Activated T-helper 1 cell treated with Interleukin-2 at 50 U/mL for 16 hours (primary cell): Measurements from ENCODE around the gene GATAD2A.
"Not testable (repeated sequence)": the region's sequence is repeated elsewhere in the genome, so short reads cannot be mapped to it uniquely, and the experiment has no call there.

Experiments
- DNase-seq: peaks from one replicate; pipeline ENCODE4 v3.0.0-alpha.2; 2020; ENCODE audit warnings: low read depth

Gene GATAD2A

GRCh38 chr19:19388568-19389555, 16.6 kb upstream of the GATAD2A start:
- DNase-seq = no peak

GRCh38 chr19:19389683-19390082, 15.8 kb upstream of the GATAD2A start:
- not testable (repeated sequence) for DNase-seq

GRCh38 chr19:19394333-19394732, 11.1 kb upstream of the GATAD2A start:
- DNase-seq = not testable (repeated sequence)

GRCh38 chr19:19399733-19400433, 5.6 kb upstream of the GATAD2A start:
- DNase-seq = no peak

GRCh38 chr19:19402656-19403372, 2.7 kb upstream of the GATAD2A start:
- no peak for DNase-seq

- no peak for DNase-seq
Observed at GRCh38 chr19:19403373-19403901, 2.0 kb upstream of the GATAD2A start.

GRCh38 chr19:19405971-19406877, 749 bp downstream of the GATAD2A start:
- DNase-seq = peak; percentile 36

GRCh38 chr19:19406878-19407632, 1.6 kb downstream of the GATAD2A start:
- DNase-seq = no peak

- DNase-seq = no peak
Observed at GRCh38 chr19:19407633-19407930, 2.1 kb downstream of the GATAD2A start.

- DNase-seq = no peak
Observed at GRCh38 chr19:19409205-19409604, 3.7 kb downstream of the GATAD2A start.

- no peak for DNase-seq
Observed at GRCh38 chr19:19409631-19410030, 4.2 kb downstream of the GATAD2A start.

- DNase-seq = no peak
Observed at GRCh38 chr19:19410553-19411550, 5.4 kb downstream of the GATAD2A start.

- no peak for DNase-seq
Observed at GRCh38 chr19:19416280-19416679, 10.8 kb downstream of the GATAD2A start.

GRCh38 chr19:19417046-19417445, 11.6 kb downstream of the GATAD2A start:
- no peak for DNase-seq

- DNase-seq = no peak
Observed at GRCh38 chr19:19417628-19418245, 12.3 kb downstream of the GATAD2A start.

GRCh38 chr19:19418555-19419260, 13.2 kb downstream of the GATAD2A start:
- DNase-seq = no peak

- no peak for DNase-seq
Observed at GRCh38 chr19:19420570-19421298, 15.3 kb downstream of the GATAD2A start.
